ENCODE measurements around the gene SPTBN1. TPM values are rescaled to one million over a fixed set of nuclear protein-coding genes. Genes with fewer than 3 reads are reported as not detected.

Gene SPTBN1
- total RNA-seq, 1 donor from 2014 or later, result 501 TPM

- no peak for DNase-seq
Measured at GRCh38 chr2:54614819-54615218, 158.7 kb downstream of the SPTBN1 start.

- DNase-seq, result no peak
Measured at GRCh38 chr2:54615832-54616534, 159.9 kb downstream of the SPTBN1 start.

DNA sequence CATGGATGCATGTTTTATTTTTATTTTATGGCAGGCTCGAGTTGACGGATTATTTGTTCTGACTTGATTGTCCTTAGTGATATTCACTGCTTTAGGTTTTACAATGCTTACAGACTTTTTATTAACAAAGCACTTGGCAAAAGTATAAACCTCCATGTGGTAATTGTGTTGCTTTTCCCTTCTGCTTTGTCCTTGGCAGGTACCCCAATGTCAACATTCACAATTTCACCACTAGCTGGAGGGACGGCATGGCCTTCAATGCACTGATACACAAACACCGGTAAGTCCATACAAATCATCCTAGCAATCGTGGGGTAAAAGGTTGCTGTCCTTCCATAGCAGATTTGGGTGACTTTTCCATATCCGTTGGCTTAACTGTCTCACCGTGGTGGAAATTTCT, 161.3 kb downstream of the SPTBN1 start:
- DNase-seq, result no peak

GRCh38 chr2:54618646-54619565, 162.8 kb downstream of the SPTBN1 start:
- no peak for DNase-seq

- no peak for DNase-seq
Measured at GRCh38 chr2:54619660-54620231, 163.6 kb downstream of the SPTBN1 start.

- DNase-seq, result no peak
Measured at GRCh38 chr2:54620948-54621347, 164.8 kb downstream of the SPTBN1 start.

- DNase-seq, result no peak
Measured at GRCh38 chr2:54624591-54625071, 168.5 kb downstream of the SPTBN1 start.

GRCh38 chr2:54626131-54626530, 170.0 kb downstream of the SPTBN1 start:
- no peak for DNase-seq

- no peak for DNase-seq
Measured at GRCh38 chr2:54626884-54627283, 170.8 kb downstream of the SPTBN1 start.

DNA sequence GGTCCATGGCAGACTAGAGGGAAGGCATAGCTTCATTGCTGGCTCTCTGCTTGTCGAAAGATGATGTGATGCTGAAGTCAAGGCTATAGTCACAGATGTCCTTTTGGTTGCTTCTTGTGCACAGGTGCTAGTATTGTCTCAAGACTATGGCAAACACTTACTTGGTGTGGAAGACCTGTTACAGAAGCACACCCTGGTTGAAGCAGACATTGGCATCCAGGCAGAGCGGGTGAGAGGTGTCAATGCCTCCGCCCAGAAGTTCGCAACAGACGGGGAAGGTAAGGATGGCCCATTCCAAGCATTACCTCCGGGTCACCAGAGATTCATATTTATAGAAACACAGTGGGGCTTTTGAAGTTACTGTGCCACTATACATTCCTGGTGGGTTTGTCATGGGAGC, 171.8 kb downstream of the SPTBN1 start:
- no peak for DNase-seq

DNA sequence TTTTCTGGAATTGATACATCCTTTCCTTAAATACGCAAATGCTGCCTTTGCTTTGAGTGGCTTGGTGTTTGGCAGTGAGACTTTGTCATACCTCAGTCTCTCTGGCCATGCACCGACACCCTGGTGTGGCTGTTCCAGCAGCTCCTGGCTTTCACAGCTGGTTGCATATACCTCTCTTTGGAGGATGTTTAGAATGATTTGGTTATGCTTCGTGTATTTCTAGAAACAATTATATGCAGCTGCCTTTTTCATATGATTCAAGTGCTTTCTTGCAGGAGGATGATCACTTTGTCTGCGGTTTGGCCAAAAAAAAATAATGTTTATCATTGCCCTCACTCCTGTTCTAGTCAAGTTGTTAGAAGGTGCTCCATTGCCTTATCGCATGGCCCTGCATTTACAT, 172.3 kb downstream of the SPTBN1 start:
- no peak for DNase-seq

GRCh38 chr2:54628957-54629356, 172.8 kb downstream of the SPTBN1 start:
- DNase-seq, result no peak

- no peak for DNase-seq
Measured at GRCh38 chr2:54629390-54629789, 173.3 kb downstream of the SPTBN1 start.

DNA sequence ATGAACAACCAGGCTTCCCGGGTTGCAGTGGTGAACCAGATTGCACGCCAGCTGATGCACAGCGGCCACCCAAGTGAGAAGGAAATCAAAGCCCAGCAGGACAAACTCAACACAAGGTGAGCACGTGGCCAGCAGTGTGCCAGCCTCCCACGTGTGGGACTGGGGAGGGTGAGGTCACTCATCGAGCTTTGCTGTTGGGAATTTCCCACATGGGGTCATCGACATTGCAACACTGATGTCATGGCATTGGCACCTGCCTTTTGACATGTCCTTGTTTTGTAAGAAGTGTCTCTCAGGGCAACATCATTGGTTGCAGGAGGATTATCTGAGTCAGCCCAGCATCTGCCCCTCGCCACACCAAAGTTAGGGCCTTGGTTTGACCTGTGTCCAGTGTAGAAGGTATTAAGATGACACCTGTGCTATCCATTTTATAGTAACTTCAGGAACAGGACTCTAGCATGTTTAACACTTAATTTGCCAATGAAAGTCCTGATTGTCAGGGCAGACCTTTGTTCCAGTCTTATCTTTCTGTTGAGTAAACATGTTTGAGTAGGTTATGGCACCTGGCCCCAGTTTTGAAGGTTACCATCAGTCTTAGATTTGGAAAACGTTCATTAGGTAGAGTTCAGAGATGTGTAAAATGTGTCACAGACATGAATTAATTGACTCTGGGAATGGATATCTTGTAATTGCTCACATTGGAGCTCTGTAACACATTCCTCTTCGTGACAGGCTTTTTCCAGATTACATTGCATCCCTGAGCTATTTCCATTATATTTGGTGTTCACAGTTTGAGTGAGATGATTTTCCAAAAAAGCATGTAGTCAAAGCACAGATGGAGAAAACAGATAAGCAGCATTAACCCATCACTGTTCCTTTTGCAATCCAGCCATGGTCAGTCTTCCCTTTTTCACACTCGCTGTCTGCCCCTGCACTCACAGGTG, 174.1 kb downstream of the SPTBN1 start:
- no peak for DNase-seq

DNA sequence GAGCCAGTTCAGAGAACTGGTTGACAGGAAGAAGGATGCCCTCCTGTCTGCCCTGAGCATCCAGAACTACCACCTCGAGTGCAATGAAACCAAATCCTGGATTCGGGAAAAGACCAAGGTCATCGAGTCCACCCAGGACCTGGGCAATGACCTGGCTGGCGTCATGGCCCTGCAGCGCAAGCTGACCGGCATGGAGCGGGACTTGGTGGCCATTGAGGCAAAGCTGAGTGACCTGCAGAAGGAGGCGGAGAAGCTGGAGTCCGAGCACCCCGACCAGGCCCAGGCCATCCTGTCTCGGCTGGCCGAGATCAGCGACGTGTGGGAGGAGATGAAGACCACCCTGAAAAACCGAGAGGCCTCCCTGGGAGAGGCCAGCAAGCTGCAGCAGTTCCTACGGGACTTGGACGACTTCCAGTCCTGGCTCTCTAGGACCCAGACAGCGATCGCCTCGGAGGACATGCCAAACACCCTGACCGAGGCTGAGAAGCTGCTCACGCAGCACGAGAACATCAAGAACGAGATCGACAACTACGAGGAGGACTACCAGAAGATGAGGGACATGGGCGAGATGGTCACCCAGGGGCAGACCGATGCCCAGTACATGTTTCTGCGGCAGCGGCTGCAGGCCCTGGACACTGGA, 174.9 kb downstream of the SPTBN1 start:
- DNase-seq, result no peak

- DNase-seq, result no peak
Measured at GRCh38 chr2:54631755-54632154, 175.6 kb downstream of the SPTBN1 start.

DNA sequence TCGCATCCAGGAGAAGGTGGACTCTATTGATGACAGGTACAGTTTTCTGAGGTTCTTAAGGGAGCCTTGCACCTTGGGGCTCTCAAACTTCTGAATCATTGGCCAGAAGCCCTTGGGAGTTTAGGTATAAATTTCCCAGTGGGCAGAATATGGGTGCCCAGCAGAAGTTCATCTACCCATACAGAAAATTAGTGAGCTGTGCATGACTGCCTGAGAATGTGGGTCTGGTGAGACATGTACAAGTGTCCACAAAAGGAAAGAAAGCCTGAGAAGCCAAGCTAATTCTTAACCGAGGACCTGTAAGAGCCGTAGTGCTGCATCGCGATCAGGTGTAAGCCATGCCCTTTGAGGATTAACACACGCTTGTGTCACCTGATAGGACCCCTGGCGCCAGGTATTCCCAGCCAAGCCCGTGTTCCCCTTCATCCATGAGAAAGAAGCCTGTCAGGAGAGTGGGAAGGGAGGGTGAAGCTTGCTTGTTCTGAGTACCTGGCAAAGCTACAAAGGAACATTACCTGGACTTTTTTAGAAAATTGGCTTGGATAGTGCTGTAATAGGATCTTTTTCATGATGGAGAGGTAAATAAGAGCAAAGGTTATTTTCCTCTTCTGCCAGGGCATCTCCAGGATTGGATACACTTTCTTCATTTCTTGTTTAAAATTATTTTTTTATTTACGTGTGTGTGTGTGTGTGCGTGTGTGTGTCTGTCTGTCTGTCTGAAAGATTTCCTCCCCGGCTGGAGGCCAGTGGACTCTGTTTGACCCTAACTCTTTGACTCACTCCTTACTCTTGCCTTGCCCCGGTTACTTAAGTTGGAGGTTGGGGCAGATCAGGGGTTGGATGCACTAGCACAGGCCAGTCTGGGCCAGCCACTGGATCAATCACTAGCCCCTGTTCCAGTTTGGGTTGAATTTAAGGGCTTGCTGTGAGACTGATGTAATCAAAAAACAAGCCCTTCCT, 176.9 kb downstream of the SPTBN1 start:
- no peak for DNase-seq

- DNase-seq, result no peak
Measured at GRCh38 chr2:54634021-54634420, 177.9 kb downstream of the SPTBN1 start.

DNA sequence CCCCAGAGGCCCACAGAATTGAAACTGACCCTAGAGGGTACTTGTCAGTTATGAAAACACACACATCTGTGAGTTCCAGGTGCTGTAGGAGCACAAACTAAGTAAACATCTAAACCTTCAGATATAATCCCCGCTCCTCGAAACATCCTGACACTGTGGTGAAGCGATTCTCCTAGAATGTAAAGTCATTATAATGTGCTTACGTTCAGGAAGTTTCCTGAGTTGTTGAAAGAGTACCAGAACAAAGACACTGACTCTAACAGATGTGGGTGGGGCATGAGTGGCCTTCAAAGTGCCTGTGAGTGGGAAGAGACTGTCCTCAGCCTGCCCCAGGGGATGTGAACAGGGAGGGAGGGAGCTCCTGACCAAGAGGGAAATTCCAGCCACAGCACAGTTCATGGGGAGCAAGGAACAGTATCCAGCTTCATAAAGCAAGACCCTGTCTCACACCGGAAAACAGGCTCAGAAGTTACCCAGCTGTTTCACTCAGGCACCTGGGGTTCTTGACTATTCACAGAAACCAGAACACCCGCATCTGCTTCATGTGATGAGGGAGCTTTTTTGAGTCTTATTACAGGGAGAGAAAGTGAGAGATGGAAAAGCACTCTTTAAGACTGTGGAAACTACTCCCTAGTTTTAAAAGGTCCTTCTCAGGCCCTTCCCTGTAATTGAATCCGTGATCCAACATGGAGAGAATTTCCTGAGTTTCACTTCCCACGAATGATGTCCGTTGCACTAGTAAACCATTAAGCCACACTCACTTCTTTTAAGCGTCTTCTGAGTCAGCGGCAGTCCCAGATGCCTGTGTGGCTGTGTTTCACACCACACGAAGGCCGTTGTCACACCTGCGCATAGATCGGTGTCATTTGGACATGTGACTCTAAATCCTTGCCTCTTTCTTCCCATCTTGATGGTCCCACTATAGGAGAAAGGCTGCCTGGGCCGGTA, 178.7 kb downstream of the SPTBN1 start:
- no peak for DNase-seq

Measured in occipital lobe (tissue), 2 donors.